IMR-90 (cell line): ENCODE measurements around the gene NANOS3. TPM values are rescaled to one million over a fixed set of nuclear protein-coding genes. Genes with fewer than 3 reads are reported as not detected.

ENCODE experiments used
- ATAC-seq: fragments of 200-7000 bp; cut with Tn5 transposase; 2 replicates; pipeline ENCODE4 v1.9.1; 2020; ENCODE audit warnings: low read depth, mild to moderate bottlenecking, moderate library complexity
- BruUV-seq: library from RNA; stranded (reverse); fragments of 400-500 nt; replicated peaks from 2 replicates; lab custom pipeline; 2021; lab: Mats Ljungman, UMichigan
- CTCF ChIA-PET: fragments of 300-600 bp; formaldehyde crosslinking; extraction: SDS; loops from one replicate; lab custom pipeline; 2021; ENCODE audit warnings: antibody characterized with exemption; lab: Yijun Ruan, JAX
- POLR2A ChIA-PET: fragments of 300-600 bp; sonication (Branson Sonifier 250); formaldehyde crosslinking; loops from one replicate; lab custom pipeline; 2022; ENCODE audit warnings: antibody characterized with exemption; ENCODE audit not compliant: unreplicated experiment; lab: Charles Lee
- DNase-seq: peaks from one replicate; pipeline ENCODE4 v3.0.0; 2013
- H2AFZ ChIP-seq: replicated peaks from 2 replicates; pipeline ENCODE3; 2013; ENCODE audit warnings: low read length, mild to moderate bottlenecking; ENCODE audit not compliant: poor library complexity
- H2AK5ac ChIP-seq: 2 replicates; pipeline ENCODE4 v1.6.1; 2013; ENCODE audit warnings: low read depth, low read length, inconsistent platforms
- H2AK9ac ChIP-seq: replicated peaks from 2 replicates; pipeline ENCODE3; 2013; ENCODE audit warnings: mild to moderate bottlenecking, low read depth, low read length, moderate library complexity; ENCODE audit not compliant: poor library complexity
- H2BK120ac ChIP-seq: 2 replicates; pipeline ENCODE4 v1.6.1; 2013; ENCODE audit warnings: low read depth, low read length, inconsistent platforms
- H2BK15ac ChIP-seq: 3 replicates; pipeline ENCODE4 v1.6.1; 2013; ENCODE audit warnings: low read depth, low read length, inconsistent platforms
- H2BK20ac ChIP-seq: 2 replicates; pipeline ENCODE4 v1.6.1; 2013; ENCODE audit warnings: low read depth, mild to moderate bottlenecking, inconsistent platforms, low read length, moderate library complexity
- H2BK5ac ChIP-seq: 2 replicates; pipeline ENCODE4 v1.6.1; 2013; ENCODE audit warnings: mild to moderate bottlenecking, low read depth, low read length, inconsistent platforms; ENCODE audit not compliant: poor library complexity, severe bottlenecking
- H3K14ac ChIP-seq: replicated peaks from 2 replicates; pipeline ENCODE4 v1.6.1; 2013; ENCODE audit warnings: low read depth, low read length, inconsistent platforms
- H3K18ac ChIP-seq: 2 replicates; pipeline ENCODE4 v1.6.1; 2013; ENCODE audit warnings: low read depth, low read length, control low read depth
- H3K23ac ChIP-seq: 2 replicates; pipeline ENCODE4 v1.6.1; 2013; ENCODE audit warnings: low read depth, low read length, inconsistent platforms
- H3K27ac ChIP-seq: 2 replicates; pipeline ENCODE4 v1.5.1; 2013; ENCODE audit warnings: mild to moderate bottlenecking, control low read depth, low read length; ENCODE audit not compliant: insufficient read depth
- H3K27me3 ChIP-seq: 2 replicates; pipeline ENCODE4 v1.6.1; 2013; ENCODE audit warnings: low read length; ENCODE audit not compliant: control insufficient read depth, insufficient read depth
- H3K36me3 ChIP-seq: 2 replicates; pipeline ENCODE4 v1.6.1; 2013; ENCODE audit warnings: low read length, mixed read lengths; ENCODE audit not compliant: control insufficient read depth, insufficient read depth
- H3K4ac ChIP-seq: 2 replicates; pipeline ENCODE4 v1.6.1; 2013; ENCODE audit warnings: low read depth, low read length, inconsistent platforms
- H3K4me1 ChIP-seq: 2 replicates; pipeline ENCODE4 v1.6.1; 2013; ENCODE audit warnings: low read length, mixed read lengths; ENCODE audit not compliant: control insufficient read depth, insufficient read depth
- H3K4me2 ChIP-seq: 2 replicates; pipeline ENCODE4 v1.6.1; 2013; ENCODE audit warnings: low read depth, mild to moderate bottlenecking, control low read depth, low read length, moderate library complexity
- H3K4me3 ChIP-seq: 2 replicates; pipeline ENCODE4 v1.5.1; 2013; ENCODE audit warnings: low read depth, mild to moderate bottlenecking, control low read depth, low read length, moderate library complexity; ENCODE audit not compliant: insufficient read depth
- H3K56ac ChIP-seq: 2 replicates; pipeline ENCODE4 v1.6.1; 2013; ENCODE audit warnings: low read length, inconsistent platforms; ENCODE audit not compliant: insufficient read depth; ENCODE audit errors: extremely low read depth
- H3K79me1 ChIP-seq, 2 experiments: 2 replicates each; pipeline ENCODE4 v1.6.1; 2013; ENCODE audit warnings: low read length in 2 of 2, inconsistent platforms in 1 of 2, low read depth in 1 of 2
- H3K9ac ChIP-seq: 2 replicates; pipeline ENCODE4 v1.6.1; 2013; ENCODE audit warnings: low read depth, low read length, control low read depth
- H3K9me1 ChIP-seq: 2 replicates; pipeline ENCODE4 v1.6.1; 2013; ENCODE audit warnings: low read length, inconsistent platforms; ENCODE audit not compliant: insufficient read depth
- H3K9me3 ChIP-seq: 2 replicates; pipeline ENCODE4 v1.6.1; 2013; ENCODE audit warnings: low read length; ENCODE audit not compliant: control insufficient read depth, insufficient read depth
- H4K20me1 ChIP-seq: 2 replicates; pipeline ENCODE4 v1.6.1; 2013; ENCODE audit warnings: low read length, inconsistent platforms; ENCODE audit not compliant: insufficient read depth
- H4K5ac ChIP-seq: 2 replicates; pipeline ENCODE4 v1.6.1; 2013; ENCODE audit warnings: mild to moderate bottlenecking, low read depth, low read length, control low read depth
- H4K8ac ChIP-seq, 2 experiments: 2 replicates each; pipeline ENCODE4 v1.6.1; 2013; ENCODE audit warnings: low read depth in 2 of 2, low read length in 2 of 2, control low read depth in 1 of 2, inconsistent platforms in 1 of 2
- H4K91ac ChIP-seq: 2 replicates; pipeline ENCODE4 v1.6.1; 2013; ENCODE audit warnings: low read depth, low read length, inconsistent platforms; ENCODE audit not compliant: insufficient read depth
- CEBPB ChIP-seq: IDR thresholded peaks from 2 replicates; pipeline ENCODE4 v1.6.1; 2012; ENCODE audit warnings: low read depth, low read length, improper control_type of control experiment
- CHD1 ChIP-seq: IDR thresholded peaks from 2 replicates; pipeline ENCODE4 v1.6.1; 2012; ENCODE audit warnings: low read depth, low read length, improper control_type of control experiment
- MAZ ChIP-seq: IDR thresholded peaks from 2 replicates; pipeline ENCODE4 v1.6.1; 2012; ENCODE audit warnings: low read depth, mild to moderate bottlenecking, low read length, improper control_type of control experiment, moderate library complexity, borderline replicate concordance
- POLR2A ChIP-seq: IDR thresholded peaks from 2 replicates; pipeline ENCODE4 v1.6.1; 2012; ENCODE audit warnings: mild to moderate bottlenecking, low read depth, low read length
- USF2 ChIP-seq: fragments of 150-350 bp; IDR thresholded peaks from 2 replicates; pipeline ENCODE4 v1.6.1; 2017; ENCODE audit warnings: mild to moderate bottlenecking, antibody characterized with exemption, low read length, low read depth
- WGBS, 2 experiments: methylation state at CpG; one replicate each; pipeline versions ENCODE4 v1.1.5 to v1.1.7; 2013; ENCODE audit warnings: missing lambda C conversion rate in 2 of 2; ENCODE audit not compliant: insufficient read length in 1 of 2; ENCODE audit errors: extremely low coverage in 2 of 2; 5-methylcytosine and 5-hydroxymethylcytosine counted together
- dilution Hi-C: fragments of 300-500 bp; cut with HindIII; formaldehyde crosslinking; loops from one replicate; pipeline ENCODE4 v1.14.3; 2018; ENCODE audit warnings: low sequenced_read_pairs; ENCODE audit not compliant: unreplicated experiment
- in situ Hi-C: fragments of 300-500 bp; cut with MboI; formaldehyde crosslinking; loops from 3 replicates; pipeline ENCODE4 v1.14.3; 2019; ENCODE audit warnings: low sequenced_read_pairs, inconsistent platforms, mixed read lengths
- intact Hi-C: fragments of 100-400 bp; cut with micrococcal nuclease; formaldehyde crosslinking; loops from 2 replicates; pipeline ENCODE4 v1.10.0; 2022
- polyA plus RNA-seq, 3 experiments: library from polyadenylated mRNA; depleted of rRNA; stranded (reverse); fragments of >200 nt; gene quantifications; 2 replicates each; pipeline ENCODE4 v1.2.3, GENCODE V29; 2012; ENCODE audit warnings: low replicate concordance in 1 of 3
- total RNA-seq: library from RNA; depleted of rRNA; stranded (reverse); fragments of >200 nt; gene quantifications from 2 replicates; pipeline ENCODE4 v1.2.3, GENCODE V29; 2012

The NANOS3 gene
- total and polyA plus RNA-seq, 2 of the 4 experiments (the other 2 are of a cell fraction): 0.63 TPM; not detected in 1

GRCh38 chr19:13835791-13836723 lies 40.9 kb upstream of the NANOS3 start:
- Histone ChIP-seq H4K91ac (no peak overlapping the region), H3K9me3 (no peaks in the 10 kb centered on the region), H3K4me1 (peaks cover 38% of the 10 kb centered on the region), H2BK20ac (no peak overlapping the region), H4K8ac (peak overlapping the region; percentile 51 to 75; a peak in 1 of 4 replicates), H2AFZ (no peak overlapping the region), H3K27me3 (no peaks in the 10 kb centered on the region), H3K4me3 (no peak overlapping the region), H4K20me1 (peaks cover 97% of the 10 kb centered on the region), H3K18ac (no peak overlapping the region), H3K23ac (no peak overlapping the region), H2AK5ac (peak overlapping the region; percentile 3), H3K4me2 (no peak overlapping the region), H2BK120ac (peak overlapping the region; percentile 40; the same call in 1 of the 2 replicates), H3K36me3 (peaks cover 38% of the 10 kb centered on the region), H3K56ac (no peak overlapping the region), H3K14ac (0 out of 2 replicates have a peak overlapping the region, but pooled peaks have one; percentile 30), H3K27ac (peak overlapping the region; percentile 79), H2AK9ac (peak overlapping the region; percentile 35), H3K9ac (peak overlapping the region; percentile 13; the same call in 1 of the 2 replicates), H3K4ac (peak overlapping the region; percentile 61; the same call in 1 of the 2 replicates), H2BK5ac (peak overlapping the region; percentile 73), H2BK15ac (no peak overlapping the region), H3K79me1 (peaks cover 6 to 53% of the 10 kb centered on the region in 2 experiments; a peak in 3 of 4 replicates), H3K9me1 (peaks cover 5% of the 10 kb centered on the region), H4K5ac (no peak overlapping the region)
- ChIA-PET CTCF (interaction anchor here (0.6 to 1.4 kb wide), 5 partner anchors 13 to 28 kb away, joined by 3 to 5 read pairs (median 3); no protein-coding TSS in a partner anchor), POLR2A (interaction anchor here (0.5 to 1.6 kb wide), 6 partner anchors 11 to 62 kb away, joined by 3 to 11 read pairs (median 4); partner anchors contain the start of genes C19orf53 and ZSWIM4)
- ATAC-seq (no peak), DNase-seq (no peak)
- intact Hi-C loops: loop anchor here (5.0 kb wide), 1 partner anchor 39 kb away; the partner anchor contains the start of gene ZSWIM4
- BruUV-seq: no TSS peak
- WGBS, 2 experiments: 83% methylated on average over 6 of the region's 21 CpGs; no CpG with 5 or more reads in 1 of the 2 experiments
- in situ Hi-C loops: loop anchor here (25.0 kb wide), 1 partner anchor 1049 kb away; the partner anchor contains the start of genes HOOK2 and JUNB
- TF ChIP-seq CEBPB (no peak), MAZ (peak; percentile 5), CHD1 (peak; percentile 19; the same call in 1 of the 2 replicates), USF2 (peak; percentile 23), POLR2A (peak; percentile 60)
- dilution Hi-C loops: no loop called here
